Measurements from ENCODE around the gene LSM5.

DNA sequence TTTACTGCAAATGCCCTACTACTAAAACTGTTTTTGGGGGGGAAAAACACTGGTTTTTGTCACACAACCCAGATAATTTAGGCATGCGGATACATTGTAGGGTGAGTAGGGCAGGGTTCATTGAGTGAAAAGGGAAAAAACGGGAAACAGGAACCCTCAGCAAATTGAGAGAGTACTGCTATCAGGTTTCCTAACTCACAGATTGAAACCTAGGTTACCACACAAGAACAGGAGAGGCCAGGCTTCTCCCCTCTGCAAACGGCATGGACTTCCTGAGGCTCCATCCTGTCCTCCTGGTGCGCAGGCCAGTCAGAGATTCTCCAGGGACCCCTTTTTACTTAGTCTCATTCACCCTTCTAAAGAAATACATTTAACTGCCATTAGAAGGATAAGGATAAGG is 35.7 kb upstream of the LSM5 start:
- TF ChIP-seq, protein P1, sequence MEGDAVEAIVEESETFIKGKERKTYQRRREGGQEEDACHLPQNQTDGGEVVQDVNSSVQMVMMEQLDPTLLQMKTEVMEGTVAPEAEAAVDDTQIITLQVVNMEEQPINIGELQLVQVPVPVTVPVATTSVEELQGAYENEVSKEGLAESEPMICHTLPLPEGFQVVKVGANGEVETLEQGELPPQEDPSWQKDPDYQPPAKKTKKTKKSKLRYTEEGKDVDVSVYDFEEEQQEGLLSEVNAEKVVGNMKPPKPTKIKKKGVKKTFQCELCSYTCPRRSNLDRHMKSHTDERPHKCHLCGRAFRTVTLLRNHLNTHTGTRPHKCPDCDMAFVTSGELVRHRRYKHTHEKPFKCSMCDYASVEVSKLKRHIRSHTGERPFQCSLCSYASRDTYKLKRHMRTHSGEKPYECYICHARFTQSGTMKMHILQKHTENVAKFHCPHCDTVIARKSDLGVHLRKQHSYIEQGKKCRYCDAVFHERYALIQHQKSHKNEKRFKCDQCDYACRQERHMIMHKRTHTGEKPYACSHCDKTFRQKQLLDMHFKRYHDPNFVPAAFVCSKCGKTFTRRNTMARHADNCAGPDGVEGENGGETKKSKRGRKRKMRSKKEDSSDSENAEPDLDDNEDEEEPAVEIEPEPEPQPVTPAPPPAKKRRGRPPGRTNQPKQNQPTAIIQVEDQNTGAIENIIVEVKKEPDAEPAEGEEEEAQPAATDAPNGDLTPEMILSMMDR (IDR thresholded peaks at IDR 0.05), result no peak
- TF ChIP-seq POLR2A (IDR thresholded peaks at IDR 0.05; ENCODE audit: low read depth), result no peak
- no peak for TF ChIP-seq EP300 (IDR thresholded peaks at IDR 0.05)
